ENCODE results near the gene MEGF10.

Gene MEGF10

DNA sequence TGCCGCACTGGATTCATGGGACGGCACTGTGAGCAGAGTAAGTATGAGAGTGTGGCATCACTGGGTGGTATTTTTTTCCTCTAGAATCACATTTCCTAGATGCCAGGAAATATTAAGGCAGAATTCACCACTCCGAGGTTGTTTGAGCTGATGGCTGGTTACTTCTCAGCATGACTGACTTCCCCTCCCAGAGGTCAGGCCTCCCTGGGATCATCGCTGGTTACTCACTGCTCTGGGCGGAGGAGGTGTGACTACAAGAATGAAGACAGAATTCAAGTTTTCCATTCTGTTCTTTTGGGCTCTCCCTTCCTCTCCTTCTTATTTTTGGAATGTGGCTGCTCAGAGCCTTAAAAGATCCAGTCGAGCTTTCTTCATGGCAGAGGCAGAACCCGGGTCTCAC is 150.2 kb downstream of the MEGF10 start:
- DNase-seq (ENCODE audit: low spot score): no peak

DNA sequence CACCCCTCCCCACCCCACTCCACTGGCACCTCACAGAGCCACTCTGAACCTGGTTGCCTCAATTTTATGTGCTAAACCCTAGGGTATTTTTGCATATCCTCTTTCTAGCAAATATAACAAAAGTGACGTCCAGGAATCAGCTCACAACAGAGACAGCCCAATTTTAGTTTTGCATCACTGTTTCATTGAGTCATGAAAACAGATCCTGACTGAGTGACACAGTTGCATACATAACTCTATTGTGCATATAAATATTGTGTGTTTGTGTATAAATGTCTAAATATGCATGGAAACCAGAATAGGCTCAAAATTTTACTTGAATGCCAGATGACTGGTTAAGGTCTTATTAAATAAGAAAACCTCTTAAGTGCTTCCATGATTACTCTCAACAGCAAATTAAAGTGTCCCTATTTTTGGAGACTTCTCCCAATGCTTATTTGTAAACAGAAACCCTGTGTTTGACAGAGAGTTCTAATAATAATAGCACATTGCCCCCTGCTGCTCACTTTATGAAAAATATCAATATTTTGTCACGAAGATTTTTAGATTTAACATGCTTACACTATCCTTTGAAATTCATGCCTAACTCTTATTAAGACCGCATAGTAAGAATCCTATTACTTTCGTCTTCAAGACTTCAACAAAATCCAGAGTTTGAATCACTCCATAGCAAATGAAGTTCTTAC is 151.3 kb downstream of the MEGF10 start:
- peak; percentile 32 for DNase-seq (ENCODE audit: low spot score)

DNA sequence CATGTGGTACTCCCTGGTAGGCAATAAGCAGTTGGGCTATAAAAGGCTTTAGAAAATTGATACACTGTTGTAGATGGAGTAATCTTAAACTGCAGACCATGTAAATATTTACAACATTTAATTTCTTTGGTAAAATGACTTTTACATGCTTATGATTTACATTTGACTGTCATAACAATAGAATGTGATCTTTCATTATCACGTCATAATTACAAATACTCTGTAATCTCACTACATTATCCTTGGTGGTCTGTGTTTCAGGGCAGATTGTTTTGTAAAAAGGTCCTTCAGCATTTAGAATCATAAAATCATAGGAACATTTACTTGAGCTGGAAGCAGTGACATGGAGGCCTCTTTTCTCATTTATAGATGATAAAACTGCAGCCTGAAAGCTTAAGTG is 153.6 kb downstream of the MEGF10 start:
- DNase-seq (ENCODE audit: low spot score): no peak

DNA sequence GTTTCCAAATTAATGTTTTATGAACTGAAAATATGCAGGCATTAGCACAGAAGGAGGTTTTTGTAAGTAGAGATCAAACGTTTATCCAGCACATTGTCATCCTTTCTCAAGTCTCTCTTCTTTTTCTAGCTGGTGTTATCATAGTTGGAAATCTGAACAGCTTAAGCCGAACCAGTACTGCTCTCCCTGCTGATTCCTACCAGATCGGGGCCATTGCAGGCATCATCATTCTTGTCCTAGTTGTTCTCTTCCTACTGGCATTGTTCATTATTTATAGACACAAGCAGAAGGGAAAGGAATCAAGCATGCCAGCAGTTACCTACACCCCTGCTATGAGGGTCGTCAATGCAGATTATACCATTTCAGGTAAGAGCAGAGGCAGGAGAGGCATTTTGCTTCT is 154.7 kb downstream of the MEGF10 start:
- no peak for DNase-seq (ENCODE audit: low spot score)

DNA sequence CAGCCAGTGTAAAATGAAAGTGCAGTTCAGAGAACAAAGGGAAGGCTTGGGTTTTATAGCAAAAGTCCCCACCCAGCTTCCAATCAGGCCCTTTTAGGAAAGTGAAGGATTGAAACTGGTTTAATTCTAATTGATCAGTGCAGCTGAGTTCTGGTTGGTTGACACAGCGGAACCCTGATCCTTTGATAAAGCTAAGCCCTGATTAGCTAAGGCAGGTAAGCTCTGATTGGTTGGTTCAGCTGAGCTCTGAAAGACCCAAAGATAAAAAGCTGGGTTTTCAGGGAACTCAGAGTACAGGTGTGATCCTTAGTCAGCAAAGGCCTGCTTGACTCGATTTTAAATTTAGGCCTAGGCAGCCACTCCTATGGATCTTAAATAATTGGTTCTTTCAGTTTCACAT is 156.0 kb downstream of the MEGF10 start:
- DNase-seq (ENCODE audit: low spot score): no peak

DNA sequence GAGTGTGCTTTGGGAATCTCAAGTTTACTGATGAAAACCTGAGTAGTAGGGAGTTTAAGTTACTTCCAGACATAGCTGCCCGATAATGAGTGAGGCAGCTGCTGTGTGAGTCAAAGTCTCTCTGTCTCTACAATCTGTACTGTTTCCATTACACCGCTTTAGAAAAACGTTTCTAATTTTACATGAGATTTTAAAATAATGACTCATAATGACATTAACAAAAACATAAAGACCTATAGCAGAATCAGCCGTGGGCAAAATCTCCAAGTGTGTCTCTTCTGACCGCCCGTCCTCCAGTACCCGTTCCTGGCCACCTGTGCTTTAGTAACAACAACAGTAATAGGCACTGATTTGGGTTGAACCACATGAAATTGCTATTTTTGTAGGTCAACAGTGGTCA is 157.2 kb downstream of the MEGF10 start:
- DNase-seq (ENCODE audit: low spot score): no peak

DNA sequence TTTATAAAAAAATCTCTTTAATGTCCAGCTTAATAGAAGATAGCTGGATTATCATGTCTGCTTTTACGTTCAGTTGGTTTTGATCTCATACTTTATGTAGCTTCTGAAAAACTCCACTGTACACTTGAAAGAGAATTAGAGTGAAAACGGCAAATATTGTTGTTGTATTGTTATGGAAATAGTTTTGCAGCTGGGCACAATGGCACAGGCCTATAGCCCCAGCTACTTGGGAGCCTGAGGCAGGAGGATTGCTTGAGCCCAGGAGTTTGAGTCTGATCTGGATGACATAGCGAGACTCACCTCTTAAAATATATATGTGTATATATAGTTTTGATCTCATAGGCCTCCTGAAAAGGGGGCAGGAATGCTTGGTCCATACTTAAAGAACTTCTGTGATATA is 159.4 kb downstream of the MEGF10 start:
- DNase-seq (ENCODE audit: low spot score): no peak

DNA sequence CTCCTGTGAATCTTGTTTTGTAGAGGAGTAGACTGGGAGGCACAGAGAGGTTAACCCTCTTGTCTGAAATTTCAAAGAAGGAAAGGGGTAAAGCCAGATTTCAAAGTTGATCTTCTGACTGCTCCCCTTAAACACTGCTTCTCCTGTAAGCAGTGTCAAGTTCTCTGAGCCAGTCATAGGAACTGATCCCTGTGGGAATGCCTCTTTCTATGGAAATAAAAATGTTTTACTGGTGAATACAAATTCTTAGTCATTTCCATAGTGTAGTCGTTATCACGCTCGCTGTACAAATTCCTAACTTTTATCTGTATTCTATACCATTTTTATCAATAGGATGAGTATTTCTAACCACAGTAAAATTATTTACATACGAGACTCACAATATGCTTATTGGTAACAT is 160.5 kb downstream of the MEGF10 start:
- no peak for DNase-seq (ENCODE audit: low spot score)

DNA sequence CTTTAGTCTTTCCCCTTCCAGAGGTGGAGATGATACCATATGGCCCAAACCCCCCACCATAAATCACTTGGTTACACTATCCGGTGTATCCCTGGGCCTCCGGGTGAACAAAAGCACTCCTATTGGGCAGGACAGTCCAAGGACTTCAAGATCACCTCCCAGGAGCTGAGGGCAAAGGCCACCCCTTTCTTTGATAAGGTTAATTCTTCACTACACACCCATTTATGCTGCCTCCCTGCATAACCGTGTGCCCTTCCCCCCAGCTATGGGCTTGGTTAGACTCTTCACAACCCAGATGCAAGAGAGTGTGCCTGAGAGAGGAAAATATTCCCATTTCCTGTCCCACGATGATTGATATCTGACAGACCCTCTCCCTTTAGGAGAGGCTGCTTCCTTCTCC is 162.0 kb downstream of the MEGF10 start:
- DNase-seq (ENCODE audit: low spot score): no peak

DNA sequence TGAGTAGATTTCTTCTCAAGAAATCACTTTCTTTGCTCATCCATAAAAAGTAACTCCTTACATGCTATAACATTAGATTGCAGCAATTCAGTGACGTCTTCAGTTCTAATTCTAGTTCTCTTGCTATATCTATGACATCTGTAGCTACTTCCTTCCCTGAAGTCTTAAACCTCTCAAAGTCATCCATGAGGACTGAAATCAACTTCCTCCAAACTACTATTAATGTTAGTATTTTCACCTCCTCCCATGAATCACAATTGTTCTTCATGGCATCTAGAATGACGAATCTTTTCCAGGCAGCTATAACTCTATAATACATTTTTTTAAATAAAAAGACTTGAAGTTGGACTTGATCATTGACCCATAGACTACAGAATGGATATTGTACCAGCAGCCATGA is 180.6 kb downstream of the MEGF10 start:
- DNase-seq (ENCODE audit: low spot score): no peak

DNA sequence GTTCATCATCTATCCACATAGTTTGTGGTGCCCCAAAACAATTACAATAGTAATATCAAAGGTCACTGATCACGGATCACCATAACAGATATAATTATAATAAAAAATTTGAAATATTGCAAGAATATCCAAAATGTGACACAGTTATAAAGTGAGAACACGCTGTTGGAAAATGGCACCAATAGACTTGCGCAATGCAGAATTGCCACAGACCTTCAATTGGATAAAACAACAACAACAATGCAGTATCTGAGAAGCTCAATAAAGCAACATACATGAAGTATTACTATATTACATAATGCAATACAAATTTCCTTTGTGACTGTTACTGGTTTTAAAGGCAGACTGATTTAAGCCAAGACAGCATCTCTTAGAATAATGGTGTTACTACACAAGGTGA is 182.1 kb downstream of the MEGF10 start:
- no peak for DNase-seq (ENCODE audit: low spot score)

DNA sequence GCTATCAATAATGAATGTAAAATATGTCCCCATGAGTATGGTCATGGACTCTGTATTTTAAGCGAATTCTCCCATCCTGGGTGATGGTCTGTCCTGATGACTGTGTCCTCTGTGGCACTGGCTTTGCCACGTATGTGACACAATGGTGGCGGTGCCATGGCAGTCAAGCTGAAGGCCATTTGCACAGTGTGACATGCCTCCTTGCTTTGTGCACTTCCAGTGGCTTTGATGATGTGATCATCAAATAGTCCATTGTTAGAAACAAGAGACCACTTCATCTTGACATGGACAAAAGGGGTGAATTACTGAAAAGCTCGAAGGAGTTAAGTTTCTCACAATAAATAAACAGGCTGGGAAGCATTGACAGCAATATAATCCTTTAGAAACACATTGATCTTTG is 195.9 kb downstream of the MEGF10 start:
- DNase-seq (ENCODE audit: low spot score): no peak

DNA sequence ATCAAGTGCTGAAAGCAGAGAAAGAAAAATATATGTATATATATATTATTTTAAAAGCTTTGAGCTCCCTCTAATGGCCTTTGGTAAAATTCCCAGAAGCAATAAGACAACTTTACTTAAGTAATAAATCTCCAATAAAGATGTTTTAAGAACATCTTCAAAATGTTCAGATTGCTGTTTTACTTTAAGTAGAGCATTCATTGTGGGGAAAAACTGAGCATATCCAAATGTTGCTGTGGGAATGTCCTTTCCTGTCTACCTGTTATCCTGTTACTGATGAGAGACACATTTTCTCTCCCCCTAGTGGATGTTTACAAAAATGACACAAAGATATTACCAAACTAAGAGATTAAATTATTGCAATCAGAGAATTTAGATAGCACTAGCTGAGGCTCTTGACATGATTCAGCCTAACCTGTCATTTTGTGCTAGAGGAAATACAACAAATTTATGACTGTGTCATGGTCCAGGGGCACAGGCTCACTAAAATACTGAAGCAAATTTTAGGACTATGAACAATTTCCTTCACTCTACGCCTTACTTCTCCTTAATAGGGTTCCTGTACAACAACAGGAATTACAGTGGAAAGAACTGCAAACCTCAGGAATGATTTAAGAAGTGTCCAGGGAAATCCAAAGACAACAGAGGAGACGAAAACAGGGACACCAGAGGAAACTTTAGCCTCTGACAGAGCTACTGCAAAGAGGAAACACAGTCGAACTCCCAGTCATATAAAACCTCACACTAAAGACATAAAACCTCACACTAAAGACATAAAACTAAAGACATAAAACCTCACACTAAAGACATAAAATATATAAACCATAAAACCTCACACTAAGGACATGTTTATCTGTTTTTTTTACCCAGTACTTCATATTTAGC is 202.5 kb downstream of the MEGF10 start:
- peak; percentile 44 for DNase-seq (ENCODE audit: low spot score)

DNA sequence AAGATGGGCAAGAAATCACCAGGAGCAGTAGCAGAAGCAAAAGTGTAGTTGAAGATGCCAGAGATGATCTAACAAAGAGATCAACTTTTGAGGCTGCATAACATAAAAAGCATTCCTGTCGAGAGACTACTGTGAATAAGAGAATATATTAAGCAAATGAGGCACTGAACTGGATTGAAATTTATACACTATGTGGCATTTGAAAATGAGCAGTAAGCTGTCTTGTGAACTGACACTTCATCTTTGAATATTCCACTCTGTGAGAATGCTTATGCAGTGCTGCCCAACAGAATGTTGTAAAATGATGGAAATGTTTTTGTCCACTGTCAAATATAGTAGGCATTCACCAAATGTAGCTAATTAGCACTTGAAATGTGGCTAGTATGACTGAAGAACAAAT is 208.0 kb downstream of the MEGF10 start:
- no peak for DNase-seq (ENCODE audit: low spot score)

DNA sequence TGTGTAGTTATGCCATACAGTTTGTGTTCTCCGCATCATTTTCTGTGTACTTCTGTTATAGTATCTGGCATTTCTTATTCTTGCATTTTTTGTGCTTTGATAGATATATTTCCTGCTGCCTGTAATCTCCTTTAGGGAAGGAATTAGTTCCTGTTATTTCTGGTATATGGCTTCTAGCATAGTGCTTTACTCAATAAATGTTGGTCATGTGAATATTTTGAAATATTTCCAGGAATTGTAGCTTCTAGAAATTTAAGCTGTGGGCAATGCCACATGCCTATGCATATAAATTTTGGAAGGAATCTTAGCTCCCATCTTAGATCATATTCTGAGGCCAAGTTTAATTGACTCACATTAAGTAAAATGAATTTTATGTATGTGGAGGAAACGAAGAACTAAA is 215.3 kb downstream of the MEGF10 start:
- DNase-seq (ENCODE audit: low spot score): no peak

DNA sequence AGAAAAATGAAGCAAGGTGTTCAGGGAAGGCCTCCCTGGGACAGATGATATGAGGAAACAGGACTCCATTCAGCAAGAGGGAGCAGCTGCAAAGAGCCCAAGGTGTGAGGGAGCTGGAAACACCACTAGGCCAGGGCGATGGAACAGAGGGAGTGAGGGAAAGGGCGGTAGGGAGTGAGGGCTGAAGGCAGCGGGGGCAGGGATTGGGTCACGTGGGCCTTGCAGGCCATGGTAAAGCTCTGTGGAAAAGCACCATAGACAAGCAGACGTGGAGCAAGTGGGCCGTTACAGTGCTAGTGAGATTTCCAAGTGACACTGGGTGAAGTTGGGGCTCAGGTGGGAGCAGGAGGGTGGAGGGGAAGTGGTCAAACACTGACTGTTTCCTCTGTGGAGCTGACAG is 216.0 kb downstream of the MEGF10 start:
- DNase-seq (ENCODE audit: low spot score): no peak

DNA sequence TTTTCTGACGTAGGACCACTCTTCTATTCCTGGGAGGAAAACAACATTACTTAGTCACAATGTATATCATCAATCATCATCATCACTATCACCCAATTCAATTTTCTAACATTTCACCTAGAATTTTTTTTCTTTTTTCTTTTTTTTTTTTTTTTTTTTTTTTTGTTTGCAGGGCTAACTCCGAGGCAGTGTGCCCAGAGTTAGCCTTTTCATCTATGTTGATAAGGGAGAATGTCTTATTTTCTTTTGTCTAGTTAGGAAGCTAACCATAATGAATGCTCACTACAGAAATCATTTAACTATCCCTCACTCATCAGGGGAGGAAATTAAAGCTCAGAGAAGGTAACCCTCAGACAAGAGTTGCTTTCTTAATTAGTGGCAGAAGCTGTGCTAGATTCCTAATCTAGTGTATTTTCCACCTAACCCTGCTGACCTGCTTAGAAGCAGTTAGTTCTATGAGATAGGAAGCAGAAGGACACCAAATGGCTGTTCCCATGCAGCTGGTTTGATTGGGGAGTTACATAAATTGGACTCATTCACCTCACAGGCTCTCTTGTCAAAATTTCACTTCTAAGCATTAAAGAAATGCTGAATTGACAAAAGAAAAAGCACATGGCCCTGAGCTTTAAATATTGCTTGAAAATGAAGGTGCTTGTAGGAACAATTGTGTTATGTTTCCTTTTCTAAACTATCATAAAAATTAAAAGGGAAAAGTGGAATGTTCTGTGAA is 218.2 kb downstream of the MEGF10 start:
- DNase-seq (ENCODE audit: low spot score): no peak

Data from AG08395 (cell line).